Left renal pelvis (tissue), 4 donors: ENCODE measurements around the gene MYH7. TPM values are rescaled to one million over a fixed set of nuclear protein-coding genes. Genes with fewer than 3 reads are reported as not detected.

Experiments
- DNase-seq, 4 donors: peaks; one replicate each; pipeline ENCODE4 v3.0.0-alpha.2; 2013; ENCODE audit warnings: low read depth in 4 of 4, low spot score in 3 of 4
- polyA plus RNA-seq, 4 donors: library from polyadenylated mRNA; unstranded; fragments of 120-200 nt; gene quantifications; one replicate each; pipeline ENCODE4 v1.2.1, GENCODE V29; 2013; ENCODE audit not compliant: insufficient read length in 4 of 4

The MYH7 gene
- polyA plus RNA-seq, 4 donors = 0.10 to 0.30 (median 0.21) TPM

GRCh38 chr14:23376482-23377197 lies 58.8 kb downstream of the MYH7 start, which contains the start of gene CMTM5:
Gene CMTM5 (plus strand): TSS chr14:23377046. CDS start chr14:23377252, 206 bp downstream.
- DNase-seq = no peak

GRCh38 chr14:23375527-23376251 lies 59.8 kb downstream of the MYH7 start:
- no peak for DNase-seq

- DNase-seq = no peak
Observed at GRCh38 chr14:23373041-23373440, 62.4 kb downstream of the MYH7 start.

- DNase-seq = no peak
Observed at GRCh38 chr14:23372509-23372908, 63.0 kb downstream of the MYH7 start, which contains the start of gene IL25. Gene IL25 (plus strand): TSS chr14:23372809.

GRCh38 chr14:23371865-23372264 lies 63.6 kb downstream of the MYH7 start:
- DNase-seq = no peak

- no peak for DNase-seq
Observed at GRCh38 chr14:23370221-23370620, 65.2 kb downstream of the MYH7 start.

GRCh38 chr14:23366426-23366921 lies 69.0 kb downstream of the MYH7 start:
- peak in 1 of 4 donors; percentile 74 for DNase-seq

GRCh38 chr14:23365732-23366425 lies 69.6 kb downstream of the MYH7 start:
- DNase-seq = peak; percentile 85 to 94 (median 90)

- DNase-seq = peak in 1 of 4 donors; percentile 16
Observed at GRCh38 chr14:23365036-23365731, 70.3 kb downstream of the MYH7 start, which contains the start of gene EFS. Gene EFS (minus strand): TSS chr14:23365172. CDS start chr14:23365025, 147 bp downstream.

- peak in 1 of 4 donors; percentile 24 for DNase-seq
Observed at GRCh38 chr14:23364164-23365035, 71.1 kb downstream of the MYH7 start.

Other genes starting within 250 kb of the MYH7 start
- gene RNF212B, start 197.7 kb downstream of the MYH7 start, polyA plus RNA-seq = 1 to 10 TPM in 3 of 4 donors, under 1 TPM in 1; 0.22 to 1.8 (median 1.5) TPM
- 10 to 100 TPM; 11.2 to 28.1 (median 24.8) TPM for gene HOMEZ, start 149.5 kb downstream of the MYH7 start, polyA plus RNA-seq
- 10 to 100 TPM; 17.4 to 31.5 (median 25.0) TPM for gene PPP1R3E, start 132.8 kb downstream of the MYH7 start, polyA plus RNA-seq
- gene BCL2L2, start 128.8 kb downstream of the MYH7 start, polyA plus RNA-seq = 10 to 100 TPM; 34.8 to 44.0 (median 39.3) TPM
- gene PABPN1, start 114.2 kb downstream of the MYH7 start, polyA plus RNA-seq = 100 to 1,000 TPM; 157 to 374 (median 252) TPM
- 10 to 100 TPM; 56.2 to 72.7 (median 58.1) TPM for gene SLC22A17, start 82.8 kb downstream of the MYH7 start, polyA plus RNA-seq
- 10 to 100 TPM; 35.4 to 66.8 (median 46.1) TPM for gene EFS, start 70.5 kb downstream of the MYH7 start, polyA plus RNA-seq
- gene IL25, start 62.9 kb downstream of the MYH7 start, polyA plus RNA-seq = not detected
- 1 to 10 TPM; 2.5 to 4.6 (median 3.4) TPM for gene CMTM5, start 58.6 kb downstream of the MYH7 start, polyA plus RNA-seq
- under 1 TPM; 0.16 to 0.27 (median 0.17) TPM for gene MYH6, start 27.4 kb downstream of the MYH7 start, polyA plus RNA-seq
- 10 to 100 TPM; 50.3 to 70.5 (median 67.0) TPM for gene NGDN, start 34.0 kb upstream of the MYH7 start, polyA plus RNA-seq
- 1 to 10 TPM; 2.1 to 9.1 (median 7.8) TPM for gene ZFHX2, start 116.1 kb upstream of the MYH7 start, polyA plus RNA-seq
- gene THTPA, start 120.6 kb upstream of the MYH7 start, polyA plus RNA-seq = 10 to 100 TPM; 13.6 to 20.7 (median 17.4) TPM
- gene AP1G2, start 132.1 kb upstream of the MYH7 start, polyA plus RNA-seq = 100 to 1,000 TPM in 1 of 4 donors, 10 to 100 TPM in 3; 47.5 to 119 (median 73.7) TPM
- 10 to 100 TPM in 2 of 4 donors, 1 to 10 TPM in 2; 9.5 to 18.9 (median 11.1) TPM for gene JPH4, start 143.1 kb upstream of the MYH7 start, polyA plus RNA-seq
- gene DHRS2, start 200.7 kb upstream of the MYH7 start, polyA plus RNA-seq = 100 to 1,000 TPM in 1 of 4 donors, 10 to 100 TPM in 2, 1 to 10 TPM in 1; 2.0 to 121 (median 57.1) TPM